Measurements from ENCODE around the gene RPS13.

GRCh38 chr11:17036666-17037658, 40.5 kb downstream of the RPS13 start:
- TF ChIP-seq CTCF (conservative IDR thresholded peaks at IDR 0.05 in 1 of 2, IDR thresholded peaks at IDR 0.05 in 1 of 2; ENCODE audit: low read depth in 1 of 2, low read length in 2 of 2) (no peak), EZH2 (IDR thresholded peaks at IDR 0.05; ENCODE audit: low read length, missing control alignments) (no peak)

All from fibroblast of lung (primary cell).